Tibial artery (tissue), 4 donors: Measurements from ENCODE around the gene TSR3.

Experiments
- DNase-seq, 2 donors: peaks; one replicate each; pipeline ENCODE4 v3.0.0-alpha.2; 2019
- H3K27ac ChIP-seq, 2 donors: fragments of 200-600 bp; sonication (generic) in 1 of 2; 1 replicate in 1 of 2; 2 replicates in 1 of 2; pipeline ENCODE4 v1.5.1; 2018 to 2019; ENCODE audit warnings: mild to moderate bottlenecking in 1 of 2
- H3K27me3 ChIP-seq, 2 donors: fragments of 200-600 bp; sonication (generic) in 1 of 2; one replicate each; pipeline versions ENCODE4 v1.5.1 to v1.6.0; 2016 to 2019
- H3K36me3 ChIP-seq, 3 donors: fragments of 200-600 bp; sonication (generic) in 2 of 3; one replicate each; pipeline ENCODE4 v1.5.1; 2016 to 2019; ENCODE audit warnings: mild to moderate bottlenecking in 2 of 3
- H3K4me1 ChIP-seq, 4 donors: fragments of 200-600 bp; sonication (generic) in 2 of 4; 1 replicate in 3 of 4; 2 replicates in 1 of 4; pipeline ENCODE4 v1.5.1; 2016 to 2019
- H3K4me3 ChIP-seq, 2 donors: fragments of 200-600 bp; sonication (generic) in 1 of 2; 1 replicate in 1 of 2; 2 replicates in 1 of 2; pipeline ENCODE4 v1.5.1; 2018 to 2019; ENCODE audit warnings: mild to moderate bottlenecking in 2 of 2
- H3K9me3 ChIP-seq, 3 donors: fragments of 200-600 bp; sonication (generic) in 1 of 3; one replicate each; pipeline ENCODE4 v1.5.1; 2016 to 2019
- CTCF ChIP-seq, 2 experiments: fragments of 200-600 bp in 1 of 2; fragments of 450-650 bp in 1 of 2; IDR thresholded peaks; one replicate each; pipeline ENCODE4 v1.5.1; 2017 to 2019; ENCODE audit warnings: antibody characterized with exemption in 2 of 2, mild to moderate bottlenecking in 1 of 2, moderate library complexity in 1 of 2
- intact Hi-C: fragments of 100-400 bp; cut with DNase I; formaldehyde crosslinking; loops from one replicate; pipeline ENCODE4 v1.15.0; 2023; ENCODE audit warnings: low total_unique reads

TSR3 gene

GRCh38 chr16:1336619-1337018, 15.1 kb downstream of the TSR3 start:
- no peaks in the 10 kb centered on the region for H3K9me3 ChIP-seq
- H3K36me3 ChIP-seq, result no peaks in the 10 kb centered on the region
- no peak for TF ChIP-seq CTCF (IDR thresholded peaks at IDR 0.05)
- intact Hi-C loops, result no loop called here
- H3K27me3 ChIP-seq, result peaks cover 13 to 80% of the 10 kb centered on the region in 2 donors
- H3K4me1 ChIP-seq, result peaks cover 0 to 30% (median 27%) of the 10 kb centered on the region in 4 donors
- no peak for DNase-seq
- H3K4me3 ChIP-seq, result no peak overlapping the region
- H3K27ac ChIP-seq, result no peak overlapping the region

- H3K27me3 ChIP-seq, result peaks cover 13 to 80% of the 10 kb centered on the region in 2 donors
- peaks cover 0 to 36% (median 30%) of the 10 kb centered on the region in 4 donors for H3K4me1 ChIP-seq
- no peak overlapping the region for H3K4me3 ChIP-seq
- intact Hi-C loops, result no loop called here
- DNase-seq, result no peak
- H3K27ac ChIP-seq, result no peak overlapping the region
- TF ChIP-seq CTCF (IDR thresholded peaks at IDR 0.05), result no peak
- H3K36me3 ChIP-seq, result no peaks in the 10 kb centered on the region
- no peaks in the 10 kb centered on the region for H3K9me3 ChIP-seq
These were observed 15.7 kb downstream of the TSR3 start for GRCh38 chr16:1335996-1336395.

- TF ChIP-seq CTCF (IDR thresholded peaks at IDR 0.05), result no peak
- Histone ChIP-seq H3K4me3 (no peak overlapping the region), H3K36me3 (no peaks in the 10 kb centered on the region), H3K9me3 (peaks cover 0 to 5% (median 4%) of the 10 kb centered on the region in 3 donors), H3K27ac (no peak overlapping the region), H3K27me3 (peaks cover 13 to 86% of the 10 kb centered on the region in 2 donors), H3K4me1 (peaks cover 0 to 38% (median 30%) of the 10 kb centered on the region in 4 donors)
- no peak for DNase-seq
- intact Hi-C loops, result no loop called here
These were observed 16.3 kb downstream of the TSR3 start for GRCh38 chr16:1335211-1335971.

- no peak overlapping the region for H3K27ac ChIP-seq
- no peaks in the 10 kb centered on the region for H3K36me3 ChIP-seq
- TF ChIP-seq CTCF (IDR thresholded peaks at IDR 0.05), result no peak
- DNase-seq, result no peak
- peaks cover 13 to 92% of the 10 kb centered on the region in 2 donors for H3K27me3 ChIP-seq
- H3K4me1 ChIP-seq, result peaks cover 0 to 38% (median 30%) of the 10 kb centered on the region in 4 donors
- intact Hi-C loops, result no loop called here
- H3K9me3 ChIP-seq, result peaks cover 0 to 9% (median 8%) of the 10 kb centered on the region in 3 donors
- no peak overlapping the region for H3K4me3 ChIP-seq
These were observed 16.9 kb downstream of the TSR3 start for GRCh38 chr16:1334739-1335138.

GRCh38 chr16:1333854-1334700, 17.6 kb downstream of the TSR3 start:
- H3K27ac ChIP-seq, result no peak overlapping the region
- DNase-seq, result no peak
- TF ChIP-seq CTCF (IDR thresholded peaks at IDR 0.05), result no peak

More at GRCh38 chr16:1333854-1334700, 17.6 kb downstream of the TSR3 start:
- H3K4me1 ChIP-seq, result peaks cover 0 to 38% (median 30%) of the 10 kb centered on the region in 4 donors
- H3K4me3 ChIP-seq, result peak overlapping the region; percentile 24 to 35
- H3K36me3 ChIP-seq, result no peaks in the 10 kb centered on the region
- H3K9me3 ChIP-seq, result peaks cover 0 to 9% (median 8%) of the 10 kb centered on the region in 3 donors
- H3K27me3 ChIP-seq, result peaks cover 13 to 93% of the 10 kb centered on the region in 2 donors
- intact Hi-C loops, result no loop called here
